Effector memory CD8-positive, alpha-beta T cell (primary cell): Measurements from ENCODE around the gene TMC7.
"Not testable (repeated sequence)": the region's sequence is repeated elsewhere in the genome, so short reads cannot be mapped to it uniquely, and the experiment has no call there.

Experiments
- ATAC-seq: fragments of 150-1000 bp; cut with Tn5 transposase; replicated peaks from 2 replicates; pipeline ENCODE4 v1.10.0; 2021; ENCODE audit warnings: mild to moderate bottlenecking, moderate library complexity
- DNase-seq, 3 experiments: peaks; one replicate each; pipeline ENCODE4 v3.0.0; 2021
- H3K27ac Mint-ChIP-seq, 2 donors: one replicate each; pipeline ENCODE4 v1.8.0; 2022; ENCODE audit warnings: mild to moderate bottlenecking in 2 of 2, mixed read lengths in 2 of 2, moderate library complexity in 2 of 2
- H3K27me3 Mint-ChIP-seq, 2 donors: one replicate each; pipeline ENCODE4 v1.8.0; 2022; ENCODE audit warnings: mixed read lengths in 2 of 2
- H3K36me3 Mint-ChIP-seq: one replicate; pipeline ENCODE4 v1.8.0; 2022; ENCODE audit warnings: mild to moderate bottlenecking, moderate library complexity, mixed read lengths; ENCODE audit not compliant: insufficient read depth
- H3K4me1 Mint-ChIP-seq, 2 donors: one replicate each; pipeline ENCODE4 v1.8.0; 2022; ENCODE audit warnings: low read depth in 2 of 2, mixed read lengths in 2 of 2
- H3K4me3 Mint-ChIP-seq, 2 donors: one replicate each; pipeline ENCODE4 v1.8.0; 2022; ENCODE audit warnings: mild to moderate bottlenecking in 2 of 2, mixed read lengths in 2 of 2, moderate library complexity in 2 of 2
- H3K9me3 Mint-ChIP-seq, 2 donors: one replicate each; pipeline ENCODE4 v1.8.0; 2022; ENCODE audit warnings: mixed read lengths in 2 of 2

The TMC7 gene

GRCh38 chr16:18995406-18995805 is 11.7 kb downstream of the TMC7 start:
- H3K27ac Mint-ChIP-seq, DNase-seq, H3K4me3 Mint-ChIP-seq, H3K9me3 Mint-ChIP-seq, H3K4me1 Mint-ChIP-seq, H3K27me3 Mint-ChIP-seq, ATAC-seq, H3K36me3 Mint-ChIP-seq: not testable (repeated sequence)

GRCh38 chr16:18996536-18996935 is 12.8 kb downstream of the TMC7 start:
- not testable (repeated sequence) for H3K27me3 Mint-ChIP-seq, H3K9me3 Mint-ChIP-seq, DNase-seq

GRCh38 chr16:18997001-18997400 is 13.3 kb downstream of the TMC7 start:
- H3K27ac Mint-ChIP-seq, H3K9me3 Mint-ChIP-seq, H3K4me3 Mint-ChIP-seq, DNase-seq, H3K27me3 Mint-ChIP-seq, ATAC-seq, H3K36me3 Mint-ChIP-seq, H3K4me1 Mint-ChIP-seq: not testable (repeated sequence)

More at GRCh38 chr16:18996536-18996935, 12.8 kb downstream of the TMC7 start:
- not testable (repeated sequence) for H3K4me3 Mint-ChIP-seq, ATAC-seq, H3K36me3 Mint-ChIP-seq, H3K4me1 Mint-ChIP-seq, H3K27ac Mint-ChIP-seq

GRCh38 chr16:18999045-18999393 is 15.3 kb downstream of the TMC7 start:
- DNase-seq: no peak
- Mint-ChIP-seq H3K36me3 (peaks cover 3% of the 10 kb centered on the region), H3K9me3 (no peaks in the 10 kb centered on the region), H3K27ac (peak overlapping the region in 1 of 2 donors; percentile 47), H3K4me3 (no peak overlapping the region), H3K4me1 (peaks cover 0 to 2% of the 10 kb centered on the region in 2 donors), H3K27me3 (peaks cover 8 to 10% of the 10 kb centered on the region in 2 donors)
- ATAC-seq: no peak

GRCh38 chr16:19001788-19002187 is 18.1 kb downstream of the TMC7 start:
- no peak overlapping the region for H3K4me3 Mint-ChIP-seq
- ATAC-seq: no peak
- H3K4me1 Mint-ChIP-seq: peaks cover 0 to 2% of the 10 kb centered on the region in 2 donors
- H3K9me3 Mint-ChIP-seq: no peaks in the 10 kb centered on the region
- H3K27me3 Mint-ChIP-seq: peaks cover 8 to 10% of the 10 kb centered on the region in 2 donors
- peaks cover 3% of the 10 kb centered on the region for H3K36me3 Mint-ChIP-seq
- H3K27ac Mint-ChIP-seq: no peak overlapping the region
- no peak for DNase-seq

- ATAC-seq: no peak
- Mint-ChIP-seq H3K4me3 (no peak overlapping the region), H3K27ac (no peak overlapping the region), H3K36me3 (peaks cover 3% of the 10 kb centered on the region), H3K27me3 (peaks cover 7 to 9% of the 10 kb centered on the region in 2 donors), H3K9me3 (no peaks in the 10 kb centered on the region), H3K4me1 (peaks cover 0 to 2% of the 10 kb centered on the region in 2 donors)
- no peak for DNase-seq
Observed at GRCh38 chr16:19003935-19004334, 20.2 kb downstream of the TMC7 start.

- no peak for ATAC-seq
- Mint-ChIP-seq H3K36me3 (peaks cover 3% of the 10 kb centered on the region), H3K9me3 (no peaks in the 10 kb centered on the region), H3K4me3 (no peak overlapping the region), H3K27ac (no peak overlapping the region), H3K27me3 (peaks cover 5% of the 10 kb centered on the region in 2 donors), H3K4me1 (no peaks in the 10 kb centered on the region)
- DNase-seq: no peak
Observed at GRCh38 chr16:19005561-19006445, 22.1 kb downstream of the TMC7 start.

GRCh38 chr16:19006446-19007315 is 22.9 kb downstream of the TMC7 start:
- Mint-ChIP-seq H3K27me3 (peaks cover 7 to 9% of the 10 kb centered on the region in 2 donors), H3K4me1 (no peaks in the 10 kb centered on the region), H3K27ac (no peak overlapping the region), H3K9me3 (no peaks in the 10 kb centered on the region), H3K4me3 (no peak overlapping the region), H3K36me3 (peaks cover 3% of the 10 kb centered on the region)
- DNase-seq (no peak), ATAC-seq (no peak)

- Mint-ChIP-seq H3K27me3 (peaks cover 7 to 9% of the 10 kb centered on the region in 2 donors), H3K36me3 (no peaks in the 10 kb centered on the region), H3K27ac (no peak overlapping the region), H3K9me3 (no peaks in the 10 kb centered on the region), H3K4me3 (no peak overlapping the region), H3K4me1 (no peaks in the 10 kb centered on the region)
- DNase-seq: no peak
- ATAC-seq: no peak
Observed at GRCh38 chr16:19008245-19009169, 24.8 kb downstream of the TMC7 start.

- H3K9me3 Mint-ChIP-seq: no peaks in the 10 kb centered on the region
- H3K4me1 Mint-ChIP-seq: no peaks in the 10 kb centered on the region
- no peak overlapping the region for H3K4me3 Mint-ChIP-seq
- H3K27me3 Mint-ChIP-seq: peaks cover 15 to 17% of the 10 kb centered on the region in 2 donors
- H3K36me3 Mint-ChIP-seq: no peaks in the 10 kb centered on the region
- no peak overlapping the region for H3K27ac Mint-ChIP-seq
- no peak for ATAC-seq
- no peak for DNase-seq
Observed at GRCh38 chr16:19011169-19011731, 27.5 kb downstream of the TMC7 start.

GRCh38 chr16:19014461-19014860 is 30.7 kb downstream of the TMC7 start:
- no peak overlapping the region for H3K27ac Mint-ChIP-seq

GRCh38 chr16:19017179-19017578 is 33.4 kb downstream of the TMC7 start:
- DNase-seq (no peak), ATAC-seq (no peak)
- Mint-ChIP-seq H3K4me1 (no peaks in the 10 kb centered on the region), H3K27ac (no peak overlapping the region), H3K27me3 (peaks cover 6 to 10% of the 10 kb centered on the region in 2 donors), H3K4me3 (no peak overlapping the region), H3K36me3 (peaks cover 3% of the 10 kb centered on the region), H3K9me3 (no peaks in the 10 kb centered on the region)

More at GRCh38 chr16:19014461-19014860, 30.7 kb downstream of the TMC7 start:
- no peak for ATAC-seq
- no peaks in the 10 kb centered on the region for H3K9me3 Mint-ChIP-seq
- peaks cover 15 to 17% of the 10 kb centered on the region in 2 donors for H3K27me3 Mint-ChIP-seq
- no peaks in the 10 kb centered on the region for H3K36me3 Mint-ChIP-seq
- H3K4me3 Mint-ChIP-seq: no peak overlapping the region
- no peaks in the 10 kb centered on the region for H3K4me1 Mint-ChIP-seq
- no peak for DNase-seq

- Mint-ChIP-seq H3K4me1 (no peaks in the 10 kb centered on the region), H3K9me3 (no peaks in the 10 kb centered on the region), H3K27me3 (no peaks in the 10 kb centered on the region), H3K27ac (no peak overlapping the region), H3K36me3 (peaks cover 3% of the 10 kb centered on the region), H3K4me3 (no peak overlapping the region)
- no peak for DNase-seq
- no peak for ATAC-seq
Observed at GRCh38 chr16:19020689-19021088, 37.0 kb downstream of the TMC7 start.
